K562 (cell line): ENCODE data around the gene COA7. TPM values are rescaled to one million over a fixed set of nuclear protein-coding genes. Genes with fewer than 3 reads are reported as not detected.

Experiments
- ATF3 ChIP-seq, 2 experiments: fragments of 450-650 bp in 1 of 2; sonication (generic) in 1 of 2; formaldehyde crosslinking in 1 of 2; IDR thresholded peaks in 1 of 2; conservative IDR thresholded peaks in 1 of 2; 2 replicates each; pipeline versions ENCODE4 v1.6.1 to v1.8.1; 2016 to 2023; ENCODE audit warnings: mild to moderate bottlenecking in 2 of 2, moderate library complexity in 2 of 2, inconsistent platforms in 1 of 2, missing genetic modification reagents in 1 of 2
- CHD4 ChIP-seq: fragments of 200-600 bp; sonication (generic); IDR thresholded peaks from 3 replicates; pipeline ENCODE4 v1.6.1; 2012; ENCODE audit warnings: low read depth, mild to moderate bottlenecking, mixed read lengths, low read length, inconsistent platforms; ENCODE audit not compliant: insufficient read depth, insufficient replicate concordance, poor library complexity, severe bottlenecking
- ELF1 ChIP-seq: fragments of 200-800 bp; sonication (Bioruptor generic); IDR thresholded peaks from 2 replicates; pipeline ENCODE4 v1.6.1; 2016; ENCODE audit warnings: missing genetic modification characterization, missing compliant biosample characterization
- FOXP1 ChIP-seq: sonication (generic); formaldehyde crosslinking; IDR thresholded peaks from 2 replicates; pipeline ENCODE4 v1.8.0; 2022; ENCODE audit warnings: mild to moderate bottlenecking, missing genetic modification reagents
- GABPB1 ChIP-seq: sonication (generic); formaldehyde crosslinking; IDR thresholded peaks from 2 replicates; pipeline ENCODE4 v1.8.0; 2022; ENCODE audit warnings: mild to moderate bottlenecking, missing genetic modification reagents
- IRF1 ChIP-seq: sonication (generic); formaldehyde crosslinking; IDR thresholded peaks from 2 replicates; pipeline ENCODE4 v1.8.0; 2022; ENCODE audit warnings: missing genetic modification reagents, mild to moderate bottlenecking, borderline replicate concordance
- NR0B1 ChIP-seq: fragments of 450-650 bp; IDR thresholded peaks from one replicate; pipeline ENCODE4 v1.6.1; 2018; ENCODE audit warnings: mild to moderate bottlenecking, moderate library complexity; ENCODE audit not compliant: partially characterized antibody
- PHF20 ChIP-seq: fragments of 450-650 bp; IDR thresholded peaks from 2 replicates; pipeline ENCODE4 v1.6.1; 2018; ENCODE audit not compliant: partially characterized antibody
- RAD51 ChIP-seq: fragments of 450-650 bp; IDR thresholded peaks from 2 replicates; pipeline ENCODE4 v1.7.1; 2016; ENCODE audit warnings: low read depth, mild to moderate bottlenecking, borderline replicate concordance
- RBM22 ChIP-seq: fragments of 200-400 bp; formaldehyde crosslinking; IDR thresholded peaks from 2 replicates; pipeline ENCODE4 v1.6.1; 2018; ENCODE audit warnings: low read length, low read depth; ENCODE audit not compliant: poor library complexity, severe bottlenecking
- RFX1 ChIP-seq: fragments of 450-650 bp; IDR thresholded peaks from 2 replicates; pipeline ENCODE4 v1.6.1; 2016; ENCODE audit warnings: mild to moderate bottlenecking, moderate library complexity
- SIN3A ChIP-seq, 2 experiments: fragments of 150-350 bp in 1 of 2; IDR thresholded peaks; 2 replicates each; pipeline ENCODE4 v1.6.1; 2011 to 2016; ENCODE audit warnings: borderline replicate concordance in 2 of 2, low read depth in 2 of 2, low read length in 2 of 2, mild to moderate bottlenecking in 2 of 2, moderate library complexity in 2 of 2; ENCODE audit not compliant: control insufficient read depth in 1 of 2
- TRIM24 ChIP-seq, 2 experiments: fragments of 450-650 bp; IDR thresholded peaks; 2 replicates each; pipeline ENCODE4 v1.6.1; 2016
- TRIM28 ChIP-seq: fragments of 450-650 bp; IDR thresholded peaks from 2 replicates; pipeline ENCODE4 v1.6.1; 2017
- ZBTB49 ChIP-seq: sonication (generic); formaldehyde crosslinking; IDR thresholded peaks from 2 replicates; pipeline ENCODE4 v1.8.0; 2022; ENCODE audit warnings: missing genetic modification reagents, mild to moderate bottlenecking, borderline replicate concordance
- ZBTB5 ChIP-seq: fragments of 450-650 bp; IDR thresholded peaks from 2 replicates; pipeline ENCODE4 v1.6.1; 2017; ENCODE audit warnings: antibody characterized with exemption
- ZNF174 ChIP-seq: fragments of 250-450 bp; sonication (Bioruptor Pico); IDR thresholded peaks from 2 replicates; pipeline ENCODE4 v1.4.0; 2020; ENCODE audit warnings: mild to moderate bottlenecking
- ZNF354B ChIP-seq: fragments of 250-450 bp; sonication (Bioruptor Pico); IDR thresholded peaks from 2 replicates; pipeline ENCODE4 v1.4.0; 2020
- ZSCAN29 ChIP-seq: fragments of 450-650 bp; IDR thresholded peaks from 2 replicates; pipeline ENCODE4 v1.6.1; 2017
- polyA plus RNA-seq, 8 experiments: library from polyadenylated mRNA; depleted of rRNA in 4 of 8; stranded (reverse) in 5 of 8; unstranded in 3 of 8; fragments of >200 nt; fragmentation: Nextera tagmentation in 2 of 8; fragmentation: Illumina TruSeq in 1 of 8; extraction: Ambion mirVana in 2 of 8; extraction: Trizol in 1 of 8; gene quantifications; 2 replicates each; pipeline versions ENCODE4 v1.2.1 to v1.2.3, GENCODE V29; 2011 to 2014; ENCODE audit warnings: inconsistent platforms in 1 of 8, missing spikeins in 1 of 8
- total RNA-seq, 7 experiments: library from RNA; depleted of rRNA in 6 of 7; stranded (reverse); fragments of >200 nt in 6 of 7; fragmentation: Illumina TruSeq in 2 of 7; extraction: Trizol in 2 of 7; gene quantifications; 2 replicates each; pipeline versions ENCODE4 v1.2.1 to v1.2.3, GENCODE V29; 2011 to 2021; ENCODE audit warnings: low replicate concordance in 1 of 7

The COA7 gene
- total and polyA plus RNA-seq, 9 of the 15 experiments (the other 6 are each of a cell fraction or from before 2014, with no cell fraction given), result 19.4 to 82.8 (median 51.0) TPM

GRCh38 chr1:52702886-52703787 lies 5.0 kb upstream of the COA7 start (continued):
- TF ChIP-seq ZBTB49 (CRISPR knock-in tag) (no peak), SIN3A (IDR thresholded peaks at IDR 0.05; ENCODE audit: borderline replicate concordance in 2 of 2, control insufficient read depth in 1 of 2, low read depth in 2 of 2, low read length in 2 of 2) (peak in 1 of 2 experiments; percentile 77; a peak in 1 of 4 replicates), FOXP1 (CRISPR knock-in tag) (peak; percentile 60; the same call in 1 of the 2 replicates), ZSCAN29 (peak; percentile 86; the same call in 1 of the 2 replicates), IRF1 (0 out of 2 replicates have a peak, but pooled peaks have one; percentile 54), NR0B1 (no peak), RAD51 (peak; percentile 95), TRIM24 (IDR thresholded peaks at IDR 0.05) (peak; percentile 23 to 40; a peak in 1 of 4 replicates), ZNF354B (no peak), CHD4 (no peak), TRIM28 (no peak), ELF1 (tag) (no peak; the same call in 1 of the 2 replicates), RBM22 (no peak), ZNF174 (CRISPR knock-in tag) (no peak), PHF20 (peak; percentile 76), GABPB1 (peak; percentile 63; the same call in 1 of the 2 replicates), ATF3 (IDR thresholded peaks at IDR 0.05) (peak; percentile 78), ATF3 (CRISPR knock-in tag; conservative IDR thresholded peaks at IDR 0.05) (no peak), RFX1 (no peak), ZBTB5 (no peak)
